ENCODE measurements around the gene BOLA2B. TPM values are rescaled to one million over a fixed set of nuclear protein-coding genes. Genes with fewer than 3 reads are reported as not detected.
"Not testable (repeated sequence)": the region's sequence is repeated elsewhere in the genome, so short reads cannot be mapped to it uniquely, and the experiment has no call there.

Gene BOLA2B
- total RNA-seq, 1 donor from 2014 or later, result 5.3 TPM

DNA sequence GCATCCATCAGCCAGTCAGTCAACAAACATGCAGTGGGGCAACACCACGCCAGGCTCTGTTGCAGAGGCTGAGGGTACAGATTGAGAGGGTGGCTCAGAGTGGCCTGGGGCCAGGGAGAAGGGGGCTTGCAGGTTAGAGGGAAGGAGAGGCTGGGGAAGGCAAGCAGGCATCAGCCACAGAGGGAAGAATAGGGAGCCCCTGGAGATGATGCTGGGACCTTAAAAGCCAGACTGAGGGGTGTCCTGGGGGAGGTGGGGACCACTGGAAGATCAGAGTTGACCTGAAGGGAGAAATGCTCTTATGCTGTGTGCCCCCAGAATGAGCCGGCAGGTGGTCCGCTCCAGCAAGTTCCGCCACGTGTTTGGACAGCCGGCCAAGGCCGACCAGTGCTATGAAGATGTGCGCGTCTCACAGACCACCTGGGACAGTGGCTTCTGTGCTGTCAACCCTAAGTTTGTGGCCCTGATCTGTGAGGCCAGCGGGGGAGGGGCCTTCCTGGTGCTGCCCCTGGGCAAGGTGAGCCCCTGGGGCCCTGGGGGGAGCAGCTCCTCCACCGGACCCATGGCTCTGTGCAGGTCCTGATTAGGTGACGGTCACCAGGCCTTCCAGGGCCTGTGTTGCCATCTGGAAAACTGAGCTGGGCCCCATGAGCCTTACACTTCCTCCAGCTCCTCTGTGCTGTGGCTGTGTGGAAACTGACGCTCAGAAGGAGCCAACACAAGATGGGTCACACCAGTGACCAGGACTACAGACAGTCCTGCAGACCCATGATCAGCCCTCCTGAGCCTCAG is 8.4 kb downstream of the BOLA2B start:
- FAIRE-seq, result no peak
- no peak for DNase-seq (ENCODE audit: low spot score in 2 of 2)

DNA sequence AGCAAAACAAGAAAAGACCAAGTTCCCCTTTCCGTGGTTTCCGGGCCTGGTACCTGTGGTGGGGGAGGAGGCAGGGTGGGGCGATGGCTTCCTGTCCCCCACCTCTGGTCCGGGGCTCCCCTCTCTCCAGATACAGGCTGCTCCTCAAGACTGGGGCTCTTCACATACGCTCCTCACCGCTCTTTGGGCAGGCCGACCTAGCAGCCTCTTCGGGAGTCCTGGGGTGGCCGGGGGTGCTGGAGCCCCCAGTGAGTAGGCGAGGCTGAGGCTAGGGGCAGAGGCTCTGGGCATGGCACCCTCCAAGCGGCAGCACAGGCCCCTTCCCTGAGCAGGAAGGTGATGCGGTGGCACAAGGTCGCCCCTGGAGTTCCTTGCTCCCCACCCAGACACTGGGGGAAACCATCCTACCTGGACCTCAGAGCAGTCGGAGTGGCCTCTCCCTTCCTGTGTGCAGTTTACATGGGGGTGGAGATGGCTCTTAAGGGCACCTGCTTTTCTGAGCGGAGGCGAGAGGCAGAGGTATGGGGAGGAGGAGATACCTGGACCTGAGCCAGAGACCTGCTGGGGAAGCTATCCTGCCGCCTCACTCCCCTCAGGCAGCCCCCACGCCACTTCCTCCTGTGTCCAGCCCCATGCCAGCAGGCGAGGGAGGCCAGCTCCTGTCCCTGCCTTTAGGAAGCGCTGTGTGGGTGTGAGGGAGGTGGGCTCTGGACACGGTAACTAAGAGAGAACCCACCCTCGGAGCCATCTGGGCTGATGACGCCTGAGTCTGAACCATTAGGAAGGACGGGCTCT is 9.2 kb downstream of the BOLA2B start:
- FAIRE-seq, result no peak
- peak in 1 of 2 donors; percentile 44 for DNase-seq (ENCODE audit: low spot score in 2 of 2)

- DNase-seq (ENCODE audit: low spot score in 2 of 2) (peak; percentile 84 to 85), FAIRE-seq (no peak)
Measured at GRCh38 chr16:30183233-30184095, 10.0 kb downstream of the BOLA2B start, which contains the start of gene CORO1A. CORO1A (plus strand) TSS chr16:30183602; CDS start chr16:30185210, 1,608 bp downstream.

GRCh38 chr16:30180741-30181140 is 12.7 kb downstream of the BOLA2B start:
- no peak for DNase-seq (ENCODE audit: low spot score in 2 of 2)
- no peak for FAIRE-seq

- FAIRE-seq (no peak), DNase-seq (ENCODE audit: low spot score in 2 of 2) (no peak)
Measured at GRCh38 chr16:30179931-30180330, 13.5 kb downstream of the BOLA2B start.

DNA sequence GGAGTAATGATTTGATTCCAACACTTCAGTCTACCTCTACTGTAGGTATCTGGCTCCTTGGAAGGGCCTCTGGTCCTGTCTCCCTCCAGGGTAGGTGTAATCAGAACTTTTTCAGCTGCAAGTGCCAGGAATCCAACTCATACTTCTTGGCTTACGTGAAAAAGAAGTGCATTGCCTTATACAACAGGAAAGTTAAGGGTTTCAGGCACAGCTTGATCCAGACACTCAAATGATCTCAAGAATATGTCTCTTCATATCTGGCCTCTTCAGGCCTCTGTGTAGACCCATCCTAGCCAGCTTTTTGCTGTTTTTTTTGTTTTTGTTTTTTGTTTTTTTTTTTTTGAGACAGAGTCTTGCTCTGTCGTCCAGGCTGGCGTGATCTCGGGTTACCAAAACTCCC is 14.3 kb downstream of the BOLA2B start:
- DNase-seq (ENCODE audit: low spot score in 2 of 2), result no peak
- no peak for FAIRE-seq

DNA sequence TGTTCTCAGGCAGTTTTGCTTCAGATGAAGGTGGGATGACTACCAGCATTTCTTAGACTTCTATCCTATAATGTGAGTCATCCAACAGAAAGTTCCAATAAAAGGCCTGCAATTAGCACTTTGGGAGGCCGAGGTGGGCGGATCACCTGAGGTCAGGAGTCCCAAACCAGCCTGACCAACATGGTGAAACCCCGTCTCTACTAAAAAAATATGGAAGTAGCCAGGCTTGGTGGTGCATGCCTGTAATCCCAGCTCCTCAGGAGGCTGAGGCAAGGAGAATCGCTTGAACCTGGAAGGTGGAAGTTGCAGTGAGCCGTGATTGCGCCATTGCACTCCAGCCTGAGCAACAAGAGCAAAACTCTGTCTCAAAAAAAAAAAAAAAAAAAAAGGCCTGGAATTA is 16.6 kb downstream of the BOLA2B start:
- DNase-seq (ENCODE audit: low spot score in 2 of 2); FAIRE-seq: not testable (repeated sequence)

- FAIRE-seq (no peak), DNase-seq (ENCODE audit: low spot score in 2 of 2) (no peak)
Measured at GRCh38 chr16:30173054-30173453, 20.4 kb downstream of the BOLA2B start.

DNA sequence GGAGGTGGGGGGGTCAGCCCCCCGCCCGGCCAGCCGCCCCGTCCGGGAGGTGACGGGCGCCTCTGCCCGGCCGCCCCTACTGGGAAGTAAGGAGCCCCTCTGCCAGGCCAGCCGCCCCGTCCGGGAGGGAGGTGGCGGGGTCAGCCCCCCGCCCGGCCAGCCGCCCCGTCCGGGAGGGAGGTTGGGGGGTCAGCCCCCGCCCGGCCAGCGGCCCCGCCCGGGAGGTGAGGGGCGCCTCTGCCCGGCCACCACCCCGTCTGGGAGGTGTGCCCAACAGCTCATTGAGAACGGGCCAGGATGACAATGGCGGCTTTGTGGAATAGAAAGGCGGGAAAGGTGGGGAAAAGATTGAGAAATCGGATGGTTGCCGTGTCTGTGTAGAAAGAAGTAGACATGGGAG is 23.3 kb downstream of the BOLA2B start:
- not testable (repeated sequence) for FAIRE-seq; DNase-seq (ENCODE audit: low spot score in 2 of 2)

DNA sequence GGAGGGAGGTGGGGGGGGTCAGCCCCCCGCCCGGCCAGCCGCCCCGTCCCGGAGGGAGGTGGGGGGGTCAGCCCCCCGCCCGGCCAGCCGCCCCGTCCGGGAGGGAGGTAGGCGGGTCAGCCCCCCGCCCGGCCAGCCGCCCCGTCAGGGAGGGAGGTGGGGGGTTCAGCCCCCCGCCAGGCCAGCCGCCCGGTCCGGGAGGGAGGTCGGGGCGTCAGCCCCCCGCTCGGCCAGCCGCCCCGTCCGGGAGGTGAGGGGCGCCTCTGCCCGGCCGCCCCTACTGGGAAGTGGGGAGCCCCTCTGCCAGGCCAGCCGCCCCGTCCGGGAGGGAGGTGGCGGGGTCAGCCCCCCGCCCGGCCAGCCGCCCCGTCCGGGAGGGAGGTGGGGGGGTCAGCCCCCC is 24.1 kb downstream of the BOLA2B start:
- not testable (repeated sequence) for DNase-seq (ENCODE audit: low spot score in 2 of 2); FAIRE-seq

DNA sequence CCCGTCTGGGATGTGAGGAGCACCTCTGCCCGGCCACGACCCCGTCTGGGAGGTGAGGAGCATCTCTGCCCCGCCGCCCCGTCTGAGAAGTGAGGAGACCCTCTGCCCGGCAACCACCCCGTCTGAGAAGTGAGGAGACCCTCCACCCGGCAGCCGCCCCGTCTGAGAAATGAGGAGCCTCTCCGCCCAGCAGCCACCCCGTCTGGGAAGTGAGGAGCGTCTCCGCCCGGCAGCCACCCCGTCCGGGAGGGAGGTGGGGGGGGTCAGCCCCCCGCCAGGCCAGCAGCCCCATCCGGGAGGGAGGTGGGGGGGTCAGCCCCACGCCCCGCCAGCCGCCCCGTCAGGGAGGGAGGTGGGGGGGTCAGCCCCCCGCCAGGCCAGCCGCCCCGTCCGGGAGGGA is 24.7 kb downstream of the BOLA2B start:
- not testable (repeated sequence) for FAIRE-seq

DNA sequence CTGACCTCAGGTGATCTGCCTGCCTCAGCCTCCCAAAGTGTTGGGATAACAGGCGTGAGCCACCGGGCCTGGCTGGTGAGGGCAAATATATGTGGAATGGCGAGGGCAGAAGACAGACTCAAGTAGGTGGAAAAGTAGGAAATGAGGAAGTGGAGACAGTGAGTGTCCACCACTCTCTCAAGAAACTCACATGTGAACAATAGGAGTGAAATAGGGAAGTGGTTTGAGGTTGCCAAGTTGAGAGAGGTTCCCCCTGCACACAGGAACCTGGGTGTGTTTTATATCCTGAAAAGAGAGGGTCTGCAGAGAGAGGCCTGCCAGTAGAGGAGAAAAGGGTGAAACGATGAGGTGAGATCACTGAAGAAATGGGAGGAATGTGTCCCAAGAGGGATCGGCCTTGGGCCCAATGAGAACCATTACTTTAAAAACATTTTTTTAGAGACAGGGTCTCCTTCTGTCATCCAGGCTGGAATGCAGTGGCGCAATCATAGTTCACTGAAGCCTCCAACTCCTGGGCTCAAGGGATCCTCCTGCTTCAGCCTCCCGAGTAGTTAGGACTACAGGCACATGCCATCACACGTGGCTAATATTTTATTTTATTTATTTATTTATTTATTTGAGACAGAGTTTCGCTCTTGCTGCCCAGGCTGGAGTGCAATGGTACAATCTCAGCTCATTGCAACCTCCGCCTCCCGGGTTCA is 27.1 kb downstream of the BOLA2B start:
- FAIRE-seq, result no peak

More for the DNA sequence above, 24.7 kb downstream of the BOLA2B start:
- not testable (repeated sequence) for DNase-seq (ENCODE audit: low spot score in 2 of 2)

GRCh38 chr16:30163538-30163937 is 29.9 kb downstream of the BOLA2B start:
- DNase-seq (ENCODE audit: low spot score in 2 of 2) (no peak), FAIRE-seq (no peak)

More for the DNA sequence above, 27.1 kb downstream of the BOLA2B start:
- DNase-seq (ENCODE audit: low spot score in 2 of 2), result peak in 1 of 2 donors; percentile 28

DNA sequence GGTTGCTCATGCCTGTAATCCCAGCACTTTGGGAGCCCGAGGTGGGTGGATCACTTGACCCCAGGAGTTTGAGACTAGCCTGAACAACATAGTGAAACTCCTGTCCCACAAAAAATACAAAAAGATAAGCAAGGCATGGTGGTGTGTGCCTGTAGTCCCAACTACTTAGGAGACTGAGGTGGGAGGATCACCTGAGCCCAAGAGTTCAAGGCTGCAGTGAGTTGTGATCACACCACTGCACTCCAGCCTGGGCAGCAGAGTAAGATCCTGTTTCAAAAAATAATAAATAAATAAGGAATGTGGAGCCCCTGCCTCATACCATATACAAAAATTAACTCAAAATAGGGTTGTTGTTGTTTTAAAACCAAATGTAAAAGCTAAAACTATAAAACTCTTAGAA is 36.3 kb downstream of the BOLA2B start:
- FAIRE-seq (no peak), DNase-seq (ENCODE audit: low spot score in 2 of 2) (no peak)

GRCh38 chr16:30155188-30155587 is 38.3 kb downstream of the BOLA2B start:
- DNase-seq (ENCODE audit: low spot score in 2 of 2) (no peak), FAIRE-seq (no peak)

DNA sequence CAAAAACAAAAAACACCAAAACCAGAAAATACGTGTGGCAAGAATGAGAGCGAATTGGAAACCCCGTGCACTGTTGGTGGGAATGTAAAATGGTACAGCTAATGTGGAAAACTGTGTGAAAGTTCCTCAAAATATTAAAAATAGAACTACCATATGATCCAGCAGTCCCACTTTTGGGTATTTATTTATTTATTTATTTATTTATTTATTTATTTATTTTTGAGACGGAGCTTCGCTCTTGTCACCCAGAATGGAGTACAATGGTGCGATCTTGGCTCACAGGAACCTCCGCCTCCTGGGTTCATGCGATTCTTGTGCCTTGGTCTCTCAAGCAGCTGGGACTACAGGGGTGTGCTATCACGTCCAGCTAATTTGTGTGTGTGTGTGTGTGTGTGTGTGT is 40.9 kb downstream of the BOLA2B start:
- DNase-seq (ENCODE audit: low spot score in 2 of 2), result no peak
- no peak for FAIRE-seq

DNA sequence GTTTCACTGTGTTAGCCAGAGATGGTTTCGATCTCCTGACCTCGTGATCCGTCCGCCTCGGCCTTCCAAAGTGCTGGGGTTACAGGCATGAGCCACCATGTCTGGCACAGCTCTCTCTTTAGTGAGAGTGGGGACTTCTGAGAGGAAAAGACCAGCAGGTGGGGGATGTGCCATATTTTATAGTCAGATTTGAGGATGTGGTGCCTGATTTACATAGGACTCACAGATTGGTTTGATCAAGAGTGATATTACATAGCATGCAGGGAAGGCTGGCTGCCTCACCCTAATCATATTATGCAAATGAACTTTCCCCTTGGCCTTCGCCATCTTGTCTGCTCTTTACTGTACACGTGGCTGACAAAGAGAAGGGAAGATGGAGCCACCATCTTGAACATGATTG is 42.4 kb downstream of the BOLA2B start:
- FAIRE-seq, result no peak
- DNase-seq (ENCODE audit: low spot score in 2 of 2), result no peak

GRCh38 chr16:30149250-30149930 is 44.1 kb downstream of the BOLA2B start:
- FAIRE-seq (no peak), DNase-seq (ENCODE audit: low spot score in 2 of 2) (no peak)

GRCh38 chr16:30147843-30148510 is 45.5 kb downstream of the BOLA2B start:
- DNase-seq (ENCODE audit: low spot score in 2 of 2) (no peak), FAIRE-seq (no peak)
